Measurements from ENCODE around the gene YEATS2. TPM values are rescaled to one million over a fixed set of nuclear protein-coding genes. Genes with fewer than 3 reads are reported as not detected.
"Not testable (repeated sequence)": the region's sequence is repeated elsewhere in the genome, so short reads cannot be mapped to it uniquely, and the experiment has no call there.

The YEATS2 gene
- polyA plus RNA-seq, 3 donors from 2014 or later: 2.1 to 6.3 (median 2.4) TPM

DNA sequence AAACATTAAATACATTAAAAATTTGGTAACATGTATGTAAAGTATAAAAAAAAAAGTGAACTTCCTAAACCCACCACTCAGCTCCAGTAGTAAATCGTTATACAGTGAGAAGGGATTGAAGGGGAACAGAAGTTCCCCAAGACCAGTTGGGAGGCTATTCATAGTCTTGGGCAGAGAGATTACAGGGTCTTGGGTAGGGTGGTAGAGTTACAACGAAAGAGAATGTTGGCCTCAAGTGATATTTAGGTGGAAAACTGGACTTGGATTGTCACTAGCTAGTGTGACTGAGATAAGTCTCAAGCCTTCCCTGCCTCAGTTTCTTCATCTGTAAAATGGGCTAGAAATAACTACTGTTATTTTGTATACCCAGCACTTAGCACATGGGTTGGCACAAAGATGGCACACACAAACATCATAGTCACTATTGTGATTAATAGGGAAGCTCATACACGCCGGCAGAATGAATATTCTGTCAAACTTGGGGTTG is 431 bp upstream of the YEATS2 start:
- H3K9me3 Mint-ChIP-seq: no peaks in the 10 kb centered on the region
- H3K36me3 Mint-ChIP-seq: peaks cover 0 to 4% (median 0%) of the 10 kb centered on the region in 3 donors
- H3K27me3 Mint-ChIP-seq (ENCODE audit: low read depth in 3 of 3): peaks cover 0 to 4% (median 2%) of the 10 kb centered on the region in 3 donors
- H3K4me3 Mint-ChIP-seq: peak overlapping the region; percentile 78 to 91 (median 87)
- DNase-seq: no peak
- peaks cover 35 to 43% of the 10 kb centered on the region in 2 donors for H3K4me1 Mint-ChIP-seq
- peak overlapping the region; percentile 78 to 94 (median 88) for H3K27ac Mint-ChIP-seq

DNA sequence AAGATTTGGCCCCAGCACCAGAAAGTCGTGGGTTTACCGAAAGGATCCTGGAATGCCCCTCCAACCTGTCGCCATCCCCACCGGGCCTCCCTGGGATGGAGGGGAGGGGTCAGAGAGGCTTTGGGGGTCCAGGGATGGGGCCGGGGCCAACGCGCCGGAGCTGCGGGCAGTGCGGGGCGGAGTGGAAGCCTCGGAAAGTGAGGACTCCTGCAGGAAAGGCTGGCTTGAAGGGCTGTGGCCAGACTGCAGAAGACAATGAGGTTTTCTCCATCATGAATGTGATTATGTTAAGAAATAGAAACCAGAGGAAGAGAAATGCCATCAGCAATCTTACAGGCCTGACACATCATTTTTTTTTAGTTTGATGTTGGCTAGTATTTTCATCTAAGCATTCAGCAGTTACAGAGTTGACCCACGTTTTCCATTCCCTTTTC is 738 bp downstream of the YEATS2 start:
- H3K27me3 Mint-ChIP-seq (ENCODE audit: low read depth in 3 of 3): peaks cover 0 to 4% (median 2%) of the 10 kb centered on the region in 3 donors
- peak; percentile 34 to 41 (median 41) for DNase-seq
- H3K36me3 Mint-ChIP-seq: peaks cover 0 to 4% (median 0%) of the 10 kb centered on the region in 3 donors
- H3K4me1 Mint-ChIP-seq: peaks cover 40 to 46% of the 10 kb centered on the region in 2 donors
- no peaks in the 10 kb centered on the region for H3K9me3 Mint-ChIP-seq
- H3K27ac Mint-ChIP-seq: peak overlapping the region; percentile 75 to 92 (median 80)
- peak overlapping the region; percentile 93 to 98 (median 95) for H3K4me3 Mint-ChIP-seq

GRCh38 chr3:183698756-183699155 is 1.2 kb downstream of the YEATS2 start:
- Mint-ChIP-seq H3K27ac (peak overlapping the region; percentile 75 to 92 (median 80)), H3K9me3 (no peaks in the 10 kb centered on the region)

DNA sequence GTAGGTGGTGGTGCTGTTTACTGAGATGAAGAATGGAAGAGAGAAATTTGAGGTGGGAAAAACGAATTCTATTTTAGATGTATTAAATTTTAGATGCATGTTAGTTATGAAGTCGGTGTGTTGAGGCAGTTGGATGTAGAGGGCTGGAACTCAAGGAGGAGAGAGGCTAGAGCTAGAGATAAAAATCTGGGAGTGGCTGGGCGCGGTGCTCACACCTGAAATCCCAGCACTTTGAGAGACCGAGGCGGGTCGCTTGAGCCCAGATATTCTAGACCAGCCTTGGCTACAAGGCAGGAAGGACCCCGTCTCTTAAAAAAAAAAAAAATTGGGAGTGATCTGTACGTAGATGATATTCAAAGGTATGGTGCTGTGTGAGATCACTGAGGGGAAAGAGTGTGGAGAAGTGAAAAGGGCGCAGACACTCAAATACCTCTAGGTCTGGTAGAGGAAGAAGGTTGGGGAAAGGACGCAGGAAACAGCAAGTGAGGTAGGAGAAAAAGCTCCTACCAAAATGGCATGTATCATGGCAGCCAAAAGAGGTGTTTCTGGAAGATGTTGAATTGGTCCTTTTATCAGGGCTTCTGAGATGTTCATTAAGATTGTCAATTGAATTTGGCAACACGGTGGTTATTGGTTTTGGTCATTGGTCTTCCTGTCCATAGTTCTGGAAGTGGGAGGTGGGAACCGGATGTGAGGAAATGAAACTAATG is 1.8 kb downstream of the YEATS2 start:
- Mint-ChIP-seq H3K27ac (peak overlapping the region; percentile 75 to 92 (median 80)), H3K4me3 (peak overlapping the region; percentile 93 to 98 (median 95)), H3K36me3 (peaks cover 0 to 4% (median 0%) of the 10 kb centered on the region in 3 donors), H3K9me3 (no peaks in the 10 kb centered on the region), H3K4me1 (peaks cover 46 to 55% of the 10 kb centered on the region in 2 donors), H3K27me3 (ENCODE audit: low read depth in 3 of 3) (peaks cover 0 to 4% (median 2%) of the 10 kb centered on the region in 3 donors)
- no peak for DNase-seq

More at GRCh38 chr3:183698756-183699155, 1.2 kb downstream of the YEATS2 start:
- peaks cover 0 to 4% (median 0%) of the 10 kb centered on the region in 3 donors for H3K36me3 Mint-ChIP-seq
- DNase-seq: peak in 1 of 3 donors; percentile 2
- peaks cover 43 to 49% of the 10 kb centered on the region in 2 donors for H3K4me1 Mint-ChIP-seq
- H3K4me3 Mint-ChIP-seq: peak overlapping the region; percentile 93 to 98 (median 95)
- peaks cover 0 to 4% (median 2%) of the 10 kb centered on the region in 3 donors for H3K27me3 Mint-ChIP-seq (ENCODE audit: low read depth in 3 of 3)

GRCh38 chr3:183701744-183702143 is 4.1 kb downstream of the YEATS2 start:
- peaks cover 0 to 2% (median 2%) of the 10 kb centered on the region in 3 donors for H3K27me3 Mint-ChIP-seq (ENCODE audit: low read depth in 3 of 3)
- H3K4me3 Mint-ChIP-seq: no peak overlapping the region
- H3K36me3 Mint-ChIP-seq: peaks cover 0 to 4% (median 0%) of the 10 kb centered on the region in 3 donors
- H3K4me1 Mint-ChIP-seq: peaks cover 50 to 56% of the 10 kb centered on the region in 2 donors
- peaks cover 0 to 2% (median 0%) of the 10 kb centered on the region in 6 donors for H3K9me3 Mint-ChIP-seq
- peak overlapping the region in 2 of 6 donors; percentile 29 to 70 for H3K27ac Mint-ChIP-seq
- DNase-seq: no peak

DNA sequence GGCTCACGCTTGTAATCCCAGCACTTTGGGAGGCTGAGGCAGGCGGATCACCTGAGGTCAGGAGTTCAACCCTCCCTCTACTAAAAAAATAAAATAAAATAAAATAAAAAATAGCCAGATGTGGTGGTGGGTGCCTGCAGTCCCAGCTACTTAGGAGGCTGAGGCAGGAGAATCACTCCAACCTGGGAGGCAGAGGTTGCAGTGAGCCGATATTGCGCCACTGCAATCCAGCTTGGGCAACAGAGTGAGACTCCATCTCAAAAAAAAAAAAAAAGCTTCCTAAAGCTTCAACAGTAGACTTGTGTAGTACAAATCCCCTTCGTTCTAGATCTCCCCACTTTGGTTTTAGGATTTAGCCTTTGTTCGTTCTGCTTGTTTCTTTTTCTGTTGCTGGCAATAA is 6.3 kb downstream of the YEATS2 start:
- H3K36me3 Mint-ChIP-seq; DNase-seq; H3K27ac Mint-ChIP-seq; H3K9me3 Mint-ChIP-seq; H3K4me3 Mint-ChIP-seq; H3K27me3 Mint-ChIP-seq (ENCODE audit: low read depth in 3 of 3): not testable (repeated sequence)
- H3K4me1 Mint-ChIP-seq: peaks cover 40% of the 10 kb centered on the region in 2 donors

DNA sequence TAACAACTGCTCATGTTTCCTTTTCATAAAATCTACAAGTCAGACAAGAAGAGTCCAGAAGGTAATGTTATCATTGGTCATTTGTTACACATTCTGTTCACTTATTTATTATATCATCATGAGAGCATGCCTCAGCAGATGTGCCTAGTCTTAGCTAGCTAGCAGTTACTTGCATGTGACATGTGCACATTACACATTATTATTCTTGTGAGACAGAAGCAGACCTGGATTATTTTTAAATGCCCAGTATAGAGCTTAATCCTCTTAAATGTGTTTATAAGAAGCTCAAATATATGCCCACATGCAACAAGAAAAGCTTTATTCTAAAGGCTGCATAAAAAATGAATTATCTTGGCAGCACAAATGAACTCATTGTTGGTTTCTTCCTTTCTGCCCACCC is 12.6 kb downstream of the YEATS2 start:
- Mint-ChIP-seq H3K9me3 (peaks cover 0 to 2% (median 0%) of the 10 kb centered on the region in 6 donors), H3K4me1 (peaks cover 5 to 9% of the 10 kb centered on the region in 2 donors), H3K27me3 (ENCODE audit: low read depth in 3 of 3) (peaks cover 0 to 2% (median 0%) of the 10 kb centered on the region in 3 donors), H3K36me3 (peaks cover 0 to 2% (median 0%) of the 10 kb centered on the region in 3 donors), H3K4me3 (no peak overlapping the region), H3K27ac (no peak overlapping the region)
- no peak for DNase-seq

- Mint-ChIP-seq H3K4me3 (no peak overlapping the region), H3K4me1 (peaks cover 5% of the 10 kb centered on the region in 2 donors), H3K36me3 (peaks cover 0 to 6% (median 0%) of the 10 kb centered on the region in 3 donors), H3K27me3 (ENCODE audit: low read depth in 3 of 3) (peaks cover 0 to 2% (median 0%) of the 10 kb centered on the region in 3 donors), H3K27ac (no peak overlapping the region), H3K9me3 (no peaks in the 10 kb centered on the region)
- DNase-seq: no peak
Observed at GRCh38 chr3:183711516-183711915, 13.9 kb downstream of the YEATS2 start.

GRCh38 chr3:183714622-183715021 is 17.0 kb downstream of the YEATS2 start:
- Mint-ChIP-seq H3K36me3 (peaks cover 11 to 25% (median 19%) of the 10 kb centered on the region in 3 donors), H3K9me3 (no peaks in the 10 kb centered on the region), H3K4me1 (peaks cover 11 to 14% of the 10 kb centered on the region in 2 donors), H3K4me3 (no peak overlapping the region), H3K27me3 (ENCODE audit: low read depth in 3 of 3) (peaks cover 0 to 1% (median 0%) of the 10 kb centered on the region in 3 donors), H3K27ac (no peak overlapping the region)
- DNase-seq: no peak

GRCh38 chr3:183718012-183718411 is 20.4 kb downstream of the YEATS2 start:
- peaks cover 0 to 2% (median 0%) of the 10 kb centered on the region in 3 donors for H3K27me3 Mint-ChIP-seq (ENCODE audit: low read depth in 3 of 3)
- no peaks in the 10 kb centered on the region for H3K9me3 Mint-ChIP-seq
- no peak overlapping the region for H3K4me3 Mint-ChIP-seq
- peaks cover 19 to 50% (median 24%) of the 10 kb centered on the region in 3 donors for H3K36me3 Mint-ChIP-seq
- DNase-seq: no peak
- H3K4me1 Mint-ChIP-seq: peaks cover 9 to 10% of the 10 kb centered on the region in 2 donors
- H3K27ac Mint-ChIP-seq: no peak overlapping the region

DNA sequence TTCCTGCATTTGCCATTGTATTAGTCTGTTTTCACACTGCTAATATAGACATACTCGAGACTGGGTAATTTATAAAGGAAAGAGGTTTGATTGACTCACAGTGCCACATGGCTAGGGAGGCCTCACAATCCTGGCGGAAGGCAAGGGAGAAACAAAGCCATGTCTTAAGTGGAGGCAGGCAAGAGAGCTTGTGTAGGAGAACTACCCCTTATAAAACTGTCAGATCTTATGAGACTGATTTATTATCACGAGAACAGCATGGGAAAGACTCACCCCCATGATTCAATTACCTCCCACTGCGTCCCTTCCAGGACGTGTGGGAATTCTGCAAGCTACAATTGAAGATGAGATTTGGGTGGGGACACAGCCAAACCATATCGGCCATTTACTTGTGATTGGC is 27.8 kb downstream of the YEATS2 start:
- Mint-ChIP-seq H3K27me3 (ENCODE audit: low read depth in 3 of 3) (peaks cover 0 to 2% (median 0%) of the 10 kb centered on the region in 3 donors), H3K36me3 (peaks cover 25 to 57% (median 37%) of the 10 kb centered on the region in 3 donors), H3K27ac (peak overlapping the region in 1 of 6 donors; percentile 74), H3K9me3 (no peaks in the 10 kb centered on the region), H3K4me1 (no peaks in the 10 kb centered on the region), H3K4me3 (no peak overlapping the region)
- no peak for DNase-seq

DNA sequence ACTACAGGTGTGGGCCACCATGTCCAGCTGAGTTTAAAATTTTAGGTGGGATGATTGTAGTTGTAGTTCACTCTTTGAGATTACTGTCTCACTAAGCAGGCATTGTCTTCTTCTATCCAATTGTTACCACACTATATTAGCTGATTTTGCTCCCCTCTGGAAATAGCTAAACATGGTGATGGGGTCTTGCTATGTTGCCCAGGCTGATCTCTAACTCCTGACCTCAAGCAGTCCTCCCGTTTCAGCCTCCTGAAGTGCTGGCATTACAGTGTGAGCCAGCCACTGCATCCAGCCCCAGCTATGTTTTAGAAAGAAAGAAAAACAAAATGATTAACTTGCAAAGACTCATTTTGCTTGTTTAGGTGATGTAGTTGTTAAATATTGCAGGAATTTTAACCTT is 30.6 kb downstream of the YEATS2 start:
- Mint-ChIP-seq H3K36me3 (peaks cover 18 to 46% (median 39%) of the 10 kb centered on the region in 3 donors), H3K27me3 (ENCODE audit: low read depth in 3 of 3) (no peaks in the 10 kb centered on the region), H3K9me3 (no peaks in the 10 kb centered on the region), H3K4me1 (no peaks in the 10 kb centered on the region), H3K27ac (no peak overlapping the region), H3K4me3 (no peak overlapping the region)
- DNase-seq: no peak

DNA sequence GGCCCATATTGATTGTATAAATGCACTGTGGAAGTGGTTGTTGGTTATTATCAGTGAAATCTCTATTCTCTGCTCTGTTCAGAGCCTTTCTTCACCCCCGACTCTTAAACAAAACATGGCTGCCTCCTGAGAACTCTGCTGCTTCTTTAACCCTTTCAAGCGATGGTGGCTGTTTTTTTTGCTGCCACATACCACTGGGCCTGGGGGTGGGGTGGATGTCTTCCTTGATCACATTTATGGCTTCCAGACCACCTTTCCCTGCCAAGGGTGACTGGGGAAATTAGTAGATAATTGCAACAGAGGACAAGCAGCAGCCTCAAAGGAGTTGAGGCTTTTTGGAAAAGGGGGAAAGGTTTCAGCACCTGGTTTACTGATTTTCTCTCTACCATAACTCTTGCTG is 32.8 kb downstream of the YEATS2 start:
- Mint-ChIP-seq H3K27ac (no peak overlapping the region), H3K36me3 (peaks cover 16 to 53% (median 41%) of the 10 kb centered on the region in 3 donors), H3K27me3 (ENCODE audit: low read depth in 3 of 3) (no peaks in the 10 kb centered on the region), H3K4me1 (no peaks in the 10 kb centered on the region), H3K9me3 (no peaks in the 10 kb centered on the region), H3K4me3 (no peak overlapping the region)
- DNase-seq: no peak

GRCh38 chr3:183731611-183732010 is 34.0 kb downstream of the YEATS2 start:
- DNase-seq: no peak
- Mint-ChIP-seq H3K27ac (no peak overlapping the region), H3K4me1 (no peaks in the 10 kb centered on the region), H3K4me3 (no peak overlapping the region), H3K9me3 (no peaks in the 10 kb centered on the region), H3K36me3 (peaks cover 11 to 48% (median 29%) of the 10 kb centered on the region in 3 donors), H3K27me3 (ENCODE audit: low read depth in 3 of 3) (no peaks in the 10 kb centered on the region)

All from immature natural killer cell (primary cell).